ENCODE results near the gene DDIT3. TPM values are rescaled to one million over a fixed set of nuclear protein-coding genes. Genes with fewer than 3 reads are reported as not detected.

The DDIT3 gene
- total RNA-seq, 1 donor from 2014 or later, result 42.6 TPM

GRCh38 chr12:57517187-57517586 is 3.1 kb downstream of the DDIT3 start:
- no peaks in the 10 kb centered on the region for H3K27me3 ChIP-seq (ENCODE audit: insufficient read depth, low read length)
- no peak overlapping the region for H2AFZ ChIP-seq (ENCODE audit: low read depth, low read length)
- H3K27ac ChIP-seq (ENCODE audit: low read depth, low read length), result no peak overlapping the region
- peak overlapping the region; percentile 80 for H3K27ac Mint-ChIP-seq (ENCODE audit: unreplicated experiment)
- H3K4me3 ChIP-seq (ENCODE audit: insufficient read depth, low read depth, low read length), result no peak overlapping the region
- H3K4me3 Mint-ChIP-seq (ENCODE audit: unreplicated experiment), result peak overlapping the region; percentile 91
- H3K4me1 ChIP-seq (ENCODE audit: insufficient read depth, low read length), result peaks cover 36% of the 10 kb centered on the region
- H4K20me1 ChIP-seq (ENCODE audit: insufficient read depth, low read length), result peaks cover 73% of the 10 kb centered on the region
- FAIRE-seq (no peak), DNase-seq (ENCODE audit: low read depth) (peak; percentile 44)
- TF ChIP-seq, protein P1, sequence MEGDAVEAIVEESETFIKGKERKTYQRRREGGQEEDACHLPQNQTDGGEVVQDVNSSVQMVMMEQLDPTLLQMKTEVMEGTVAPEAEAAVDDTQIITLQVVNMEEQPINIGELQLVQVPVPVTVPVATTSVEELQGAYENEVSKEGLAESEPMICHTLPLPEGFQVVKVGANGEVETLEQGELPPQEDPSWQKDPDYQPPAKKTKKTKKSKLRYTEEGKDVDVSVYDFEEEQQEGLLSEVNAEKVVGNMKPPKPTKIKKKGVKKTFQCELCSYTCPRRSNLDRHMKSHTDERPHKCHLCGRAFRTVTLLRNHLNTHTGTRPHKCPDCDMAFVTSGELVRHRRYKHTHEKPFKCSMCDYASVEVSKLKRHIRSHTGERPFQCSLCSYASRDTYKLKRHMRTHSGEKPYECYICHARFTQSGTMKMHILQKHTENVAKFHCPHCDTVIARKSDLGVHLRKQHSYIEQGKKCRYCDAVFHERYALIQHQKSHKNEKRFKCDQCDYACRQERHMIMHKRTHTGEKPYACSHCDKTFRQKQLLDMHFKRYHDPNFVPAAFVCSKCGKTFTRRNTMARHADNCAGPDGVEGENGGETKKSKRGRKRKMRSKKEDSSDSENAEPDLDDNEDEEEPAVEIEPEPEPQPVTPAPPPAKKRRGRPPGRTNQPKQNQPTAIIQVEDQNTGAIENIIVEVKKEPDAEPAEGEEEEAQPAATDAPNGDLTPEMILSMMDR (IDR thresholded peaks at IDR 0.05; ENCODE audit: insufficient read depth, low read depth, low read length), result no peak
- no peak for TF ChIP-seq EZH2 (IDR thresholded peaks at IDR 0.05; ENCODE audit: insufficient read depth, low read length)
- peak overlapping the region; percentile 94 for H3K4me2 ChIP-seq (ENCODE audit: low read length)
- H3K27me3 Mint-ChIP-seq (ENCODE audit: low read depth, unreplicated experiment), result no peaks in the 10 kb centered on the region
- H3K9ac ChIP-seq (ENCODE audit: low read length), result peak overlapping the region; percentile 24
- H3K36me3 Mint-ChIP-seq (ENCODE audit: low read depth, unreplicated experiment), result peaks cover 46% of the 10 kb centered on the region
- H3K9me3 ChIP-seq (ENCODE audit: insufficient read depth, low read depth, low read length), result no peaks in the 10 kb centered on the region
- H3K4me1 Mint-ChIP-seq (ENCODE audit: low read depth, unreplicated experiment), result peaks cover 41% of the 10 kb centered on the region
- peaks cover 38% of the 10 kb centered on the region for H3K79me2 ChIP-seq (ENCODE audit: insufficient read depth, low read length)
- peaks cover 50% of the 10 kb centered on the region for H3K36me3 ChIP-seq (ENCODE audit: insufficient read depth, low read length)
- H3K9me3 Mint-ChIP-seq (ENCODE audit: unreplicated experiment), result no peaks in the 10 kb centered on the region

DNA sequence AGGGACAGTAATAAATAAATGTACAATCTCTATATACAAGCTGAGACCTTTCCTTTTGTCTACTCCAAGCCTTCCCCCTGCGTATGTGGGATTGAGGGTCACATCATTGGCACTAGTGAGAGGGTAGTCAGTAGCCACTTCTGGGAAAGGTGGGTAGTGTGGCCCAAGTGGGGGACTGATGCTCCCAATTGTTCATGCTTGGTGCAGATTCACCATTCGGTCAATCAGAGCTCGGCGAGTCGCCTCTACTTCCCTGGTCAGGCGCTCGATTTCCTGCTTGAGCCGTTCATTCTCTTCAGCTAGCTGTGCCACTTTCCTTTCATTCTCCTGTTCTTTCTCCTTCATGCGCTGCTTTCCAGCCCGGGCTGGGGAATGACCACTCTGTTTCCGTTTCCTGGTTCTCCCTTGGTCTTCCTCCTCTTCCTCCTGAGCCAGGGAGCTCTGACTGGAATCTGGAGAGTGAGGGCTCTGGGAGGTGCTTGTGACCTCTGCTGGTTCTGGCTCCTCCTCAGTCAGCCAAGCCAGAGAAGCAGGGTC is 3.6 kb downstream of the DDIT3 start:
- no peak overlapping the region for H3K4me2 ChIP-seq (ENCODE audit: low read length)
- no peak for FAIRE-seq

More for the DNA sequence above, 3.6 kb downstream of the DDIT3 start:
- H3K4me3 ChIP-seq (ENCODE audit: insufficient read depth, low read depth, low read length), result no peak overlapping the region
- DNase-seq (ENCODE audit: low read depth), result no peak
- Mint-ChIP-seq H3K27ac (ENCODE audit: unreplicated experiment) (peak overlapping the region; percentile 80), H3K27me3 (ENCODE audit: low read depth, unreplicated experiment) (no peaks in the 10 kb centered on the region), H3K4me1 (ENCODE audit: low read depth, unreplicated experiment) (peaks cover 36% of the 10 kb centered on the region), H3K36me3 (ENCODE audit: low read depth, unreplicated experiment) (peaks cover 48% of the 10 kb centered on the region), H3K9me3 (ENCODE audit: unreplicated experiment) (no peaks in the 10 kb centered on the region), H3K4me3 (ENCODE audit: unreplicated experiment) (peak overlapping the region; percentile 46)
- H3K79me2 ChIP-seq (ENCODE audit: insufficient read depth, low read length), result peaks cover 38% of the 10 kb centered on the region
- H2AFZ ChIP-seq (ENCODE audit: low read depth, low read length), result no peak overlapping the region
- peak overlapping the region; percentile 24 for H3K9ac ChIP-seq (ENCODE audit: low read length)
- H3K4me1 ChIP-seq (ENCODE audit: insufficient read depth, low read length), result peaks cover 31% of the 10 kb centered on the region
- H3K27me3 ChIP-seq (ENCODE audit: insufficient read depth, low read length), result no peaks in the 10 kb centered on the region
- H4K20me1 ChIP-seq (ENCODE audit: insufficient read depth, low read length), result peaks cover 78% of the 10 kb centered on the region
- no peaks in the 10 kb centered on the region for H3K9me3 ChIP-seq (ENCODE audit: insufficient read depth, low read depth, low read length)
- H3K27ac ChIP-seq (ENCODE audit: low read depth, low read length), result no peak overlapping the region
- TF ChIP-seq, protein P1 (IDR thresholded peaks at IDR 0.05; ENCODE audit: insufficient read depth, low read depth, low read length), result no peak
- TF ChIP-seq EZH2 (IDR thresholded peaks at IDR 0.05; ENCODE audit: insufficient read depth, low read length), result no peak
- H3K36me3 ChIP-seq (ENCODE audit: insufficient read depth, low read length), result peaks cover 54% of the 10 kb centered on the region

Measured in astrocyte (in vitro differentiated cells and primary cell).